Brain microvascular endothelial cell (primary cell): Measurements from ENCODE around the gene RCOR2.

ENCODE experiments used
- DNase-seq: peaks from one replicate; pipeline ENCODE4 v3.0.0-alpha.2; 2020
- H3K27ac ChIP-seq: fragments of 250-450 bp; sonication (Bioruptor Pico); 2 replicates; pipeline ENCODE4 v1.5.1; 2020; ENCODE audit warnings: mild to moderate bottlenecking, moderate library complexity
- H3K27me3 ChIP-seq: fragments of 250-450 bp; sonication (Bioruptor Pico); replicated peaks from 2 replicates; pipeline ENCODE4 v1.5.1; 2020; ENCODE audit warnings: mild to moderate bottlenecking
- H3K36me3 ChIP-seq: fragments of 250-450 bp; sonication (Bioruptor Pico); replicated peaks from 2 replicates; pipeline ENCODE4 v1.5.1; 2020; ENCODE audit warnings: mild to moderate bottlenecking
- H3K4me3 ChIP-seq: 2 replicates; pipeline ENCODE4 v1.5.1; 2011; ENCODE audit warnings: low read depth, mild to moderate bottlenecking, control low read depth, low read length, moderate library complexity
- CTCF ChIP-seq: IDR thresholded peaks from 2 replicates; pipeline ENCODE4 v1.5.1; 2011; ENCODE audit warnings: low read depth, mild to moderate bottlenecking, moderate library complexity, low read length, control low read depth, inconsistent platforms; ENCODE audit errors: missing control alignments
- in situ Hi-C: cut with HindIII; loops from 2 replicates; pipeline ENCODE4 v1.10.0; 2017; ENCODE audit warnings: low sequenced_read_pairs, low pct_ligation_motif_present

RCOR2 gene

GRCh38 chr11:63951779-63952536, 35.0 kb upstream of the RCOR2 start:
- peak; percentile 9 for DNase-seq
- no peak for TF ChIP-seq CTCF
- H3K27ac ChIP-seq: no peak overlapping the region
- in situ Hi-C loops: no loop called here
- H3K4me3 ChIP-seq: no peak overlapping the region
- no peaks in the 10 kb centered on the region for H3K27me3 ChIP-seq
- peaks cover 41% of the 10 kb centered on the region for H3K36me3 ChIP-seq

GRCh38 chr11:63945477-63946163, 28.7 kb upstream of the RCOR2 start:
- Histone ChIP-seq H3K36me3 (peaks cover 13% of the 10 kb centered on the region), H3K27ac (no peak overlapping the region), H3K27me3 (no peaks in the 10 kb centered on the region), H3K4me3 (no peak overlapping the region)
- peak; percentile 59 for DNase-seq
- in situ Hi-C loops: no loop called here
- peak; percentile 76 for TF ChIP-seq CTCF

DNA sequence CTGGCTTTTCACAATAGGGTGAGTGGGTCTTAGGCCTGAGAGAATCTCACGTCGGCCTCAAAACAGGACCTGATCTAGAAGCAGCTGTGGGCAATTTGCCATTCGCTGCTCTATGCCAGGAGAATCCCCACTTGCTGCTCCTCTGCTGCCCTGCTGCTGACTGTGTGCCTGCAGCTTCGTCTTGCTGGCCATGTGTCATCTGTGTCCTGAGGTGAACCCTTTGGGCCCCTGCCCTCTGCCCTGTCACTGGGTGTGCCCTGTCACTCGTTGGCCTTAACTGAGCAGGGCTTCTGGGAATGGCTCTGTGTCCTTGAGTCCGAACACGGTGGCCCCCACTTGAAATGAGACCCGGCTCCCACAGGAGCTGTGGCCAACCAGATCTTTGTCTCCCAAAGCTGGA, 28.0 kb upstream of the RCOR2 start:
- Histone ChIP-seq H3K36me3 (peaks cover 13% of the 10 kb centered on the region), H3K4me3 (no peak overlapping the region), H3K27ac (no peak overlapping the region), H3K27me3 (no peaks in the 10 kb centered on the region)
- no peak for DNase-seq
- in situ Hi-C loops: no loop called here
- no peak for TF ChIP-seq CTCF

DNA sequence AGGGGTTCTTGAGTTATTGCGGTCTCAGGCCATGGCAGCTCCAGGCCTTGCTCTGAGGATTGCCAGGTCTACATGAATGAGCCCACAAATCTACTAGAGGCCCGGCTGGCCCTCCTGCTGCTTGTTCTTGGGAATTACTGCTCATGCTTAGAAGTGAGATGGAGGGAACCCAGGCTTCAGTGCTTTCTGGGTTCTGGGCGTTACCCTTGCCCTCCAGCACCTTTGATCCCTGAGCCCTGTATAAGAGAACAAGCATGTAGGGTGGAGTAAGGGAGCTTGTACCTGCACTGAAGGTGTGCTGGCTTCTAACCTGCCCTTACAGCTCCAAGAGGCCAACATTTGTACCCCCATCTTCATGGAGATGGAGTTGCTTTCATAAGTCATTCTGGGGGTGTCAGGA, 25.8 kb upstream of the RCOR2 start:
- Histone ChIP-seq H3K4me3 (no peak overlapping the region), H3K27ac (no peak overlapping the region), H3K27me3 (no peaks in the 10 kb centered on the region), H3K36me3 (peaks cover 9% of the 10 kb centered on the region)
- in situ Hi-C loops: no loop called here
- no peak for DNase-seq
- no peak for TF ChIP-seq CTCF

GRCh38 chr11:63941901-63942300, 24.9 kb upstream of the RCOR2 start:
- TF ChIP-seq CTCF: no peak
- H3K4me3 ChIP-seq: no peak overlapping the region
- H3K27ac ChIP-seq: no peak overlapping the region
- no peaks in the 10 kb centered on the region for H3K27me3 ChIP-seq
- peaks cover 5% of the 10 kb centered on the region for H3K36me3 ChIP-seq
- in situ Hi-C loops: no loop called here
- no peak for DNase-seq

DNA sequence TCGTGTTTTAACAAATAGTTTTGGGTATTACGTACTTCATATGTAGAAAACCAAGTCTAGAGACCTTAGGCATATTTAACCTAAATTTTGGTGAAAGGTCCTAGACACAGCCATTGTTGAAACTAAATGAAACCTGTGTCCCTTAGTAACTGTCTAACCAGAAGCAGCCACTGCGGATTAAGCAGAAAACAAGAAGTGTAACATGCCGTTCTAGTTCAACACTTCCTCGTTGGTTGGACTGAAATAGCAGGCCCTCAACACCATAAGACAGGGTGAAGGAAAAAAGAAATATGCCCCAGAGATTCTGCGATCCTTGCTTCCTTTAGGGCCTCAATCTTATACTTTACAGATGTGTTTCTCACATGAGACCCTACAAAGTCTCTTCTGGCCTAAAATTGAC, 23.8 kb upstream of the RCOR2 start:
- no peaks in the 10 kb centered on the region for H3K36me3 ChIP-seq
- H3K27ac ChIP-seq: no peak overlapping the region
- no peak for DNase-seq
- no peak for TF ChIP-seq CTCF
- H3K4me3 ChIP-seq: no peak overlapping the region
- in situ Hi-C loops: no loop called here
- no peaks in the 10 kb centered on the region for H3K27me3 ChIP-seq
